K562 (cell line): Measurements from ENCODE around the gene TECPR2. TPM values are rescaled to one million over a fixed set of nuclear protein-coding genes. Genes with fewer than 3 reads are reported as not detected.
A peak's percentile ranks its signal among the peaks of the same experiment; 100 is the strongest.

Experiments
- CXXC5 ChIP-seq: fragments of 250-450 bp; sonication (Bioruptor Pico); IDR thresholded peaks from 2 replicates; pipeline ENCODE4 v1.8.0; 2022; ENCODE audit warnings: inconsistent platforms, mild to moderate bottlenecking, moderate library complexity
- E2F3 ChIP-seq: fragments of 250-450 bp; sonication (Bioruptor Pico); IDR thresholded peaks from 2 replicates; pipeline ENCODE4 v1.4.0; 2020; ENCODE audit warnings: mild to moderate bottlenecking
- KAT2B ChIP-seq: IDR thresholded peaks from one replicate; pipeline ENCODE4 v1.6.1; 2012; ENCODE audit warnings: low read depth, mild to moderate bottlenecking, control low read depth, inconsistent platforms, low read length, moderate library complexity
- NBN ChIP-seq: fragments of 450-650 bp; IDR thresholded peaks from 2 replicates; pipeline ENCODE4 v1.6.1; 2016; ENCODE audit warnings: low read depth, mild to moderate bottlenecking
- NR2F6 ChIP-seq: fragments of 450-650 bp; formaldehyde crosslinking; IDR thresholded peaks from 2 replicates; pipeline ENCODE4 v1.4.0; 2020; ENCODE audit warnings: mild to moderate bottlenecking
- POLR3A ChIP-seq: IDR thresholded peaks from 2 replicates; pipeline ENCODE4 v1.6.1; 2011; ENCODE audit warnings: borderline replicate concordance, mild to moderate bottlenecking, moderate library complexity; ENCODE audit not compliant: insufficient read length, insufficient read depth; ENCODE audit errors: extremely low read depth
- POU5F1 ChIP-seq: fragments of 150-350 bp; IDR thresholded peaks from 2 replicates; pipeline ENCODE4 v1.6.1; 2014; ENCODE audit warnings: borderline replicate concordance, low read length, low read depth, mild to moderate bottlenecking; ENCODE audit not compliant: partially characterized antibody
- PURB ChIP-seq: sonication (generic); formaldehyde crosslinking; IDR thresholded peaks from 2 replicates; pipeline ENCODE4 v1.9.0; 2021; ENCODE audit warnings: low read depth, mild to moderate bottlenecking, missing genetic modification reagents
- SMC3 ChIP-seq: conservative IDR thresholded peaks from 2 replicates; pipeline ENCODE4 v1.6.1; 2011; ENCODE audit warnings: low read depth, low read length, improper control_type of control experiment; ENCODE audit not compliant: insufficient read depth
- STAG1 ChIP-seq: sonication (generic); formaldehyde crosslinking; IDR thresholded peaks from 2 replicates; pipeline ENCODE4 v1.5.0; 2020; ENCODE audit warnings: missing genetic modification reagents, borderline replicate concordance
- ZFP36 ChIP-seq: fragments of 150-350 bp; IDR thresholded peaks from 2 replicates; pipeline ENCODE4 v1.6.1; 2018; ENCODE audit warnings: low read length, low read depth; ENCODE audit not compliant: partially characterized antibody
- ZNF146 ChIP-seq: IDR thresholded peaks from one replicate; pipeline ENCODE4 v1.6.1; 2018; ENCODE audit warnings: missing compliant biosample characterization; ENCODE audit not compliant: unreplicated experiment
- ZNF175 ChIP-seq: fragments of 200-800 bp; sonication (Bioruptor generic); IDR thresholded peaks from 2 replicates; pipeline ENCODE4 v1.6.1; 2016; ENCODE audit warnings: low read depth, mild to moderate bottlenecking, missing genetic modification characterization, missing compliant biosample characterization
- ZNF561 ChIP-seq: fragments of 450-650 bp; formaldehyde crosslinking; conservative IDR thresholded peaks from 2 replicates; pipeline ENCODE4 v1.4.0; 2020; ENCODE audit warnings: mild to moderate bottlenecking, moderate library complexity
- ZNF583 ChIP-seq: fragments of 250-450 bp; sonication (Bioruptor Pico); IDR thresholded peaks from 2 replicates; pipeline ENCODE4 v1.4.0; 2020
- polyA plus RNA-seq, 8 experiments: library from polyadenylated mRNA; depleted of rRNA in 4 of 8; stranded (reverse) in 5 of 8; unstranded in 3 of 8; fragments of >200 nt; fragmentation: Nextera tagmentation in 2 of 8; fragmentation: Illumina TruSeq in 1 of 8; extraction: Ambion mirVana in 2 of 8; extraction: Trizol in 1 of 8; gene quantifications; 2 replicates each; pipeline versions ENCODE4 v1.2.1 to v1.2.3, GENCODE V29; 2011 to 2014; ENCODE audit warnings: inconsistent platforms in 1 of 8, missing spikeins in 1 of 8
- total RNA-seq, 7 experiments: library from RNA; depleted of rRNA in 6 of 7; stranded (reverse); fragments of >200 nt in 6 of 7; fragmentation: Illumina TruSeq in 2 of 7; extraction: Trizol in 2 of 7; gene quantifications; 2 replicates each; pipeline versions ENCODE4 v1.2.1 to v1.2.3, GENCODE V29; 2011 to 2021; ENCODE audit warnings: low replicate concordance in 1 of 7
- TF ChIP-seq, protein P1 (sequence below): fragments of 250-450 bp; sonication (Bioruptor Pico); IDR thresholded peaks from 2 replicates; pipeline ENCODE4 v1.4.0; 2020; ENCODE audit warnings: mild to moderate bottlenecking, moderate library complexity
- TF ChIP-seq, protein P2 (sequence below): fragments of 150-350 bp; IDR thresholded peaks from 2 replicates; pipeline ENCODE4 v1.6.1; 2014; ENCODE audit warnings: low read depth, mild to moderate bottlenecking, low read length, borderline replicate concordance
- TF ChIP-seq, protein P3 (sequence below), 2 experiments: fragments of 200-800 bp in 1 of 2; sonication (Bioruptor generic) in 1 of 2; sonication (generic) in 1 of 2; formaldehyde crosslinking in 1 of 2; IDR thresholded peaks in 1 of 2; conservative IDR thresholded peaks in 1 of 2; 2 replicates each; pipeline versions ENCODE4 v1.5.0 to v1.6.1; 2016 to 2020; ENCODE audit warnings: missing compliant biosample characterization in 1 of 2, missing genetic modification characterization in 1 of 2, missing genetic modification reagents in 1 of 2

TECPR2 gene
- total and polyA plus RNA-seq, 9 of the 15 experiments (the other 6 are each of a cell fraction or from before 2014, with no cell fraction given), result 0.04 to 3.0 (median 0.83) TPM

GRCh38 chr14:102437997-102438915 is 75.5 kb downstream of the TECPR2 start (continued):
- TF ChIP-seq POLR3A, result no peak
- no peak for TF ChIP-seq NR2F6 (CRISPR knock-in tag)
- no peak for TF ChIP-seq PURB (CRISPR knock-in tag)
- TF ChIP-seq, protein P1, sequence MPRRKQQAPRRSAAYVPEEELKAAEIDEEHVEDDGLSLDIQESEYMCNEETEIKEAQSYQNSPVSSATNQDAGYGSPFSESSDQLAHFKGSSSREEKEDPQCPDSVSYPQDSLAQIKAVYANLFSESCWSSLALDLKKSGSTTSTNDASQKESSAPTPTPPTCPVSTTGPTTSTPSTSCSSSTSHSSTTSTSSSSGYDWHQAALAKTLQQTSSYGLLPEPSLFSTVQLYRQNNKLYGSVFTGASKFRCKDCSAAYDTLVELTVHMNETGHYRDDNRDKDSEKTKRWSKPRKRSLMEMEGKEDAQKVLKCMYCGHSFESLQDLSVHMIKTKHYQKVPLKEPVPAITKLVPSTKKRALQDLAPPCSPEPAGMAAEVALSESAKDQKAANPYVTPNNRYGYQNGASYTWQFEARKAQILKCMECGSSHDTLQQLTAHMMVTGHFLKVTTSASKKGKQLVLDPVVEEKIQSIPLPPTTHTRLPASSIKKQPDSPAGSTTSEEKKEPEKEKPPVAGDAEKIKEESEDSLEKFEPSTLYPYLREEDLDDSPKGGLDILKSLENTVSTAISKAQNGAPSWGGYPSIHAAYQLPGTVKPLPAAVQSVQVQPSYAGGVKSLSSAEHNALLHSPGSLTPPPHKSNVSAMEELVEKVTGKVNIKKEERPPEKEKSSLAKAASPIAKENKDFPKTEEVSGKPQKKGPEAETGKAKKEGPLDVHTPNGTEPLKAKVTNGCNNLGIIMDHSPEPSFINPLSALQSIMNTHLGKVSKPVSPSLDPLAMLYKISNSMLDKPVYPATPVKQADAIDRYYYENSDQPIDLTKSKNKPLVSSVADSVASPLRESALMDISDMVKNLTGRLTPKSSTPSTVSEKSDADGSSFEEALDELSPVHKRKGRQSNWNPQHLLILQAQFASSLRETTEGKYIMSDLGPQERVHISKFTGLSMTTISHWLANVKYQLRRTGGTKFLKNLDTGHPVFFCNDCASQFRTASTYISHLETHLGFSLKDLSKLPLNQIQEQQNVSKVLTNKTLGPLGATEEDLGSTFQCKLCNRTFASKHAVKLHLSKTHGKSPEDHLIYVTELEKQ (CRISPR knock-in tag), result no peak
- TF ChIP-seq, protein P2, sequence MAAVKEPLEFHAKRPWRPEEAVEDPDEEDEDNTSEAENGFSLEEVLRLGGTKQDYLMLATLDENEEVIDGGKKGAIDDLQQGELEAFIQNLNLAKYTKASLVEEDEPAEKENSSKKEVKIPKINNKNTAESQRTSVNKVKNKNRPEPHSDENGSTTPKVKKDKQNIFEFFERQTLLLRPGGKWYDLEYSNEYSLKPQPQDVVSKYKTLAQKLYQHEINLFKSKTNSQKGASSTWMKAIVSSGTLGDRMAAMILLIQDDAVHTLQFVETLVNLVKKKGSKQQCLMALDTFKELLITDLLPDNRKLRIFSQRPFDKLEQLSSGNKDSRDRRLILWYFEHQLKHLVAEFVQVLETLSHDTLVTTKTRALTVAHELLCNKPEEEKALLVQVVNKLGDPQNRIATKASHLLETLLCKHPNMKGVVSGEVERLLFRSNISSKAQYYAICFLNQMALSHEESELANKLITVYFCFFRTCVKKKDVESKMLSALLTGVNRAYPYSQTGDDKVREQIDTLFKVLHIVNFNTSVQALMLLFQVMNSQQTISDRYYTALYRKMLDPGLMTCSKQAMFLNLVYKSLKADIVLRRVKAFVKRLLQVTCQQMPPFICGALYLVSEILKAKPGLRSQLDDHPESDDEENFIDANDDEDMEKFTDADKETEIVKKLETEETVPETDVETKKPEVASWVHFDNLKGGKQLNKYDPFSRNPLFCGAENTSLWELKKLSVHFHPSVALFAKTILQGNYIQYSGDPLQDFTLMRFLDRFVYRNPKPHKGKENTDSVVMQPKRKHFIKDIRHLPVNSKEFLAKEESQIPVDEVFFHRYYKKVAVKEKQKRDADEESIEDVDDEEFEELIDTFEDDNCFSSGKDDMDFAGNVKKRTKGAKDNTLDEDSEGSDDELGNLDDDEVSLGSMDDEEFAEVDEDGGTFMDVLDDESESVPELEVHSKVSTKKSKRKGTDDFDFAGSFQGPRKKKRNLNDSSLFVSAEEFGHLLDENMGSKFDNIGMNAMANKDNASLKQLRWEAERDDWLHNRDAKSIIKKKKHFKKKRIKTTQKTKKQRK, result no peak
- TF ChIP-seq POU5F1, result no peak
- TF ChIP-seq ZNF561 (CRISPR knock-in tag), result no peak
- 0 out of 2 replicates have a peak, but pooled peaks have one; percentile 29 for TF ChIP-seq E2F3
- no peak for TF ChIP-seq ZNF146
- TF ChIP-seq SMC3, result peak; percentile 90
- TF ChIP-seq, protein P3, sequence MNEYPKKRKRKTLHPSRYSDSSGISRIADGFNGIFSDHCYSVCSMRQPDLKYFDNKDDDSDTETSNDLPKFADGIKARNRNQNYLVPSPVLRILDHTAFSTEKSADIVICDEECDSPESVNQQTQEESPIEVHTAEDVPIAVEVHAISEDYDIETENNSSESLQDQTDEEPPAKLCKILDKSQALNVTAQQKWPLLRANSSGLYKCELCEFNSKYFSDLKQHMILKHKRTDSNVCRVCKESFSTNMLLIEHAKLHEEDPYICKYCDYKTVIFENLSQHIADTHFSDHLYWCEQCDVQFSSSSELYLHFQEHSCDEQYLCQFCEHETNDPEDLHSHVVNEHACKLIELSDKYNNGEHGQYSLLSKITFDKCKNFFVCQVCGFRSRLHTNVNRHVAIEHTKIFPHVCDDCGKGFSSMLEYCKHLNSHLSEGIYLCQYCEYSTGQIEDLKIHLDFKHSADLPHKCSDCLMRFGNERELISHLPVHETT (CRISPR knock-in tag; conservative IDR thresholded peaks at IDR 0.05 in 1 of 2, IDR thresholded peaks at IDR 0.05 in 1 of 2), result no peak
- peak; percentile 73; the same call in 1 of the 2 replicates for TF ChIP-seq STAG1 (CRISPR knock-in tag)
- TF ChIP-seq ZNF583 (CRISPR knock-in tag), result no peak
- no peak for TF ChIP-seq KAT2B
- TF ChIP-seq NBN, result no peak
- no peak for TF ChIP-seq ZFP36
- no peak for TF ChIP-seq ZNF175 (CRISPR knock-in tag)
- peak; percentile 49; the same call in 1 of the 2 replicates for TF ChIP-seq CXXC5 (CRISPR knock-in tag)
